ENCODE measurements around the gene PMEPA1.

The PMEPA1 gene

GRCh38 chr20:57708694-57709673 lies 831 bp downstream of the PMEPA1 start:
- Histone ChIP-seq H3K27ac (ENCODE audit: low read length) (peak overlapping the region; percentile 56), H3K4me1 (ENCODE audit: control insufficient read depth in 1 of 2, insufficient read depth in 2 of 2, low read length in 2 of 2) (peaks cover 3 to 13% of the 10 kb centered on the region in 2 donors), H3K27me3 (ENCODE audit: low read depth, low read length) (peaks cover 3% of the 10 kb centered on the region), H3K4me3 (ENCODE audit: low read depth in 1 of 2, low read length in 2 of 2) (peak overlapping the region; percentile 61), H3K36me3 (ENCODE audit: control insufficient read depth in 1 of 2, insufficient read depth in 2 of 2, low read length in 2 of 2) (no peaks in the 10 kb centered on the region), H3K9me3 (ENCODE audit: control insufficient read depth in 1 of 2, low read length in 2 of 2) (no peaks in the 10 kb centered on the region)

DNA sequence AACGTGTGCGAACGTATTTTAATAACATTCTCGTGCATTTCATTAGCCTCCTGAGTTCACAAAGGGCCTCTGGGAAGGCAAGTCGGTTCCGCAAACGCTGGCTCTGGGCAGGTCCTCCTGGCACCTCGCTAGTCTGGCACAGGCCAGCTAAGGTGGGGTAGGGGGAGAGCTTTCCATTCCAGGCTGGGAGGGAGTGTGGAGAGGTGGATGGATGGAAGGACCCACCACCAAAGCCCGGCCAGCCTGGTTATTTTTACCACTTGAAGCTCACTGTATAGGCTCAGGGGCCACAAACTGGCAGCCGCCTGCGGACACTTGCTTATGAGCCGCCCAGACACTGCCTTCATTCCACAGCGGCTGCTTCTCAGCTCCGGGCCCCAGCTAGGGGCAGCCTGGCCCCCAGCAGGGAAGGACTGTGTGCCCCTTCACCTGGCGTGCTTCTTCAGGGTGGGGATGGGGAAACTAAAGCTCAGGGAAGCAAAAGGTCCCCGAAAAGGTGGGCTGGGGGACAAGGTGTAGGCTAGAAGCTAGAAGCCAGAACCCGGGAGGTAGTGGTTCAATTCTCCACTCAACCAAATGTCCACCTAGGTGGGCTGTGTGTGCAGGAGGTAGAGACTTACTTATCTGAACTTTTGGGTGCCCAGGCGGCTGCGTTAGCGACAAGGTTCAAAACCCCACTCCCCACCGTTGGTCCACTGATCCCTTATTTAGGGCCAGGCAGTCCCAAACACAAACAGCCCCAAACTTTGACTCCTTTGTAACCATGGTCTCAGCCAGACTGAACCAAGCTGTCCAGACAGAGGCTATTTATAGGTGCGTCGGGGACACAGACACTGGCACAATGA lies 1.7 kb downstream of the PMEPA1 start:
- Histone ChIP-seq H3K36me3 (ENCODE audit: control insufficient read depth in 1 of 2, insufficient read depth in 2 of 2, low read length in 2 of 2) (no peaks in the 10 kb centered on the region), H3K9me3 (ENCODE audit: control insufficient read depth in 1 of 2, low read length in 2 of 2) (no peaks in the 10 kb centered on the region), H3K4me3 (ENCODE audit: low read depth in 1 of 2, low read length in 2 of 2) (peak overlapping the region; percentile 61), H3K27me3 (ENCODE audit: low read depth, low read length) (peaks cover 3% of the 10 kb centered on the region), H3K4me1 (ENCODE audit: control insufficient read depth in 1 of 2, insufficient read depth in 2 of 2, low read length in 2 of 2) (peaks cover 3 to 13% of the 10 kb centered on the region in 2 donors), H3K27ac (ENCODE audit: low read length) (peak overlapping the region; percentile 56)

GRCh38 chr20:57707320-57707719 lies 2.5 kb downstream of the PMEPA1 start:
- Histone ChIP-seq H3K27me3 (ENCODE audit: low read depth, low read length) (peaks cover 3% of the 10 kb centered on the region), H3K4me1 (ENCODE audit: control insufficient read depth in 1 of 2, insufficient read depth in 2 of 2, low read length in 2 of 2) (peaks cover 3 to 17% of the 10 kb centered on the region in 2 donors), H3K36me3 (ENCODE audit: control insufficient read depth in 1 of 2, insufficient read depth in 2 of 2, low read length in 2 of 2) (no peaks in the 10 kb centered on the region), H3K9me3 (ENCODE audit: control insufficient read depth in 1 of 2, low read length in 2 of 2) (no peaks in the 10 kb centered on the region), H3K4me3 (ENCODE audit: low read depth in 1 of 2, low read length in 2 of 2) (peak overlapping the region; percentile 61), H3K27ac (ENCODE audit: low read length) (peak overlapping the region; percentile 56)

DNA sequence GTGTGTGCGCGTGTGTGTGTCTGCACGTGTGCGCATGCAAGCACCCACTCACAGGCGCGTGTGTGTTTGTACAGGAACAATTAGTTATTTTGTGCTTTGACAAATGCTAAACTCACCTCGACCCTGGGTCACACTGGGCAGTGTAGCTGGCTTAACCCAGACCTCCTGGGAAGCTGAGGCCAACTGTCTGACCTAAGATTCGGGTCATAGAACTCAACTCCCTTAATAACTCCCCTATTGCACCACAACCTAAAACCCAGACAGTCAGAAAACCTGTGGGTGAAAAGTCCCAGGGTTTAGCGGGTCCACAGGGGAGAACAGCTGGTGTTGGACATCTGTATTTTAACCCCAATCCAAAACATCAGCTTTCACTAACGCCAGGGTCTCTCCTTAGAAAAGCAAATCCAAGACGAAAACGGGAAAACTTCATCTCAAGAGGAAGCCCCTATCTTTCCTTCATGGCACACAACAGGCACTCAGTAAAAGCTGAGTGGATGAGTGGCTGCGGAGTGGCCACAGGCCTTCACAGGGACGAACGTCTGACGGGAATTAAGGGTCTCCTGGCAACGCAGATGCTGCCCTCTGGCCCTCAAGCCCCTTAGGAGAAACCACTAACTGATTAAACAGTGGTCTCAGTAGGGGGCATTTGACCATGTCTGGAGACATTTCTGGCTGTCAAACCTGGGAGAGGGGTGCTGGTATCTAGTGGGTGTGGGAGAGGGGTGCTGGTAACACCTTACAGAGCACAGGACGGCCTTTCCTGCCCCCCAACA lies 4.5 kb downstream of the PMEPA1 start:
- H3K9me3 ChIP-seq (ENCODE audit: control insufficient read depth in 1 of 2, low read length in 2 of 2): no peaks in the 10 kb centered on the region
- H3K4me1 ChIP-seq (ENCODE audit: control insufficient read depth in 1 of 2, insufficient read depth in 2 of 2, low read length in 2 of 2): peaks cover 3 to 16% of the 10 kb centered on the region in 2 donors
- H3K27ac ChIP-seq (ENCODE audit: low read length): no peak overlapping the region

GRCh38 chr20:57704245-57704644 lies 5.6 kb downstream of the PMEPA1 start:
- H3K4me3 ChIP-seq (ENCODE audit: low read depth in 1 of 2, low read length in 2 of 2): no peak overlapping the region
- no peak overlapping the region for H3K27ac ChIP-seq (ENCODE audit: low read length)
- peaks cover 3% of the 10 kb centered on the region for H3K27me3 ChIP-seq (ENCODE audit: low read depth, low read length)
- H3K4me1 ChIP-seq (ENCODE audit: control insufficient read depth in 1 of 2, insufficient read depth in 2 of 2, low read length in 2 of 2): peaks cover 3 to 16% of the 10 kb centered on the region in 2 donors
- no peaks in the 10 kb centered on the region for H3K9me3 ChIP-seq (ENCODE audit: control insufficient read depth in 1 of 2, low read length in 2 of 2)
- H3K36me3 ChIP-seq (ENCODE audit: control insufficient read depth in 1 of 2, insufficient read depth in 2 of 2, low read length in 2 of 2): no peaks in the 10 kb centered on the region

More for the DNA sequence above, 4.5 kb downstream of the PMEPA1 start:
- H3K36me3 ChIP-seq (ENCODE audit: control insufficient read depth in 1 of 2, insufficient read depth in 2 of 2, low read length in 2 of 2): no peaks in the 10 kb centered on the region
- H3K27me3 ChIP-seq (ENCODE audit: low read depth, low read length): peaks cover 3% of the 10 kb centered on the region
- H3K4me3 ChIP-seq (ENCODE audit: low read depth in 1 of 2, low read length in 2 of 2): peak overlapping the region in 1 of 2 donors; percentile 21

- Histone ChIP-seq H3K4me1 (ENCODE audit: control insufficient read depth in 1 of 2, insufficient read depth in 2 of 2, low read length in 2 of 2) (peaks cover 0 to 15% of the 10 kb centered on the region in 2 donors), H3K27ac (ENCODE audit: low read length) (no peak overlapping the region), H3K4me3 (ENCODE audit: low read depth in 1 of 2, low read length in 2 of 2) (no peak overlapping the region)
Measured at GRCh38 chr20:57703013-57703412, 6.8 kb downstream of the PMEPA1 start.

GRCh38 chr20:57702521-57702920 lies 7.3 kb downstream of the PMEPA1 start:
- peaks cover 0 to 10% of the 10 kb centered on the region in 2 donors for H3K4me1 ChIP-seq (ENCODE audit: control insufficient read depth in 1 of 2, insufficient read depth in 2 of 2, low read length in 2 of 2)

More at GRCh38 chr20:57703013-57703412, 6.8 kb downstream of the PMEPA1 start:
- no peaks in the 10 kb centered on the region for H3K9me3 ChIP-seq (ENCODE audit: control insufficient read depth in 1 of 2, low read length in 2 of 2)
- H3K27me3 ChIP-seq (ENCODE audit: low read depth, low read length): no peaks in the 10 kb centered on the region
- no peaks in the 10 kb centered on the region for H3K36me3 ChIP-seq (ENCODE audit: control insufficient read depth in 1 of 2, insufficient read depth in 2 of 2, low read length in 2 of 2)

DNA sequence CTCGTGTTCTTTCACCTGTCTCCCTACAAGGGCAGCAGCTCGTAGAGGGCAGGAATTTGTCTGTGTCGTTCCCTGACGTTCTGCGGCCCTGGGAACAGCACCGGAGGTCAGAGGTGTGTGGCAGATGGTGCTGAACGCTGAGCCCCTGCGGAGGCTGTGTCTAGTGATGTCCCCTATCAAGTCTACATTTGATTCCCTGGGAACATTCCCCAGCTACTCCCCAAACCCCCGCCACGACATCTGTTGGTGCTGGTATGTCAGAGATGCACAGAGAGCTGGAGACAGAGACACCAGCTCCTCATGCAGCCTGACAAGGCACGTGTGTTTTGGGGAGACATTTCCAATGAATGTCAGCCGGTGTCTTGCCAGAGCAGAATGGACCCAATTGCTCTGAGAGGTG lies 7.7 kb downstream of the PMEPA1 start:
- Histone ChIP-seq H3K4me1 (ENCODE audit: control insufficient read depth in 1 of 2, insufficient read depth in 2 of 2, low read length in 2 of 2) (peaks cover 0 to 8% of the 10 kb centered on the region in 2 donors), H3K9me3 (ENCODE audit: control insufficient read depth in 1 of 2, low read length in 2 of 2) (no peaks in the 10 kb centered on the region), H3K4me3 (ENCODE audit: low read depth in 1 of 2, low read length in 2 of 2) (no peak overlapping the region), H3K27ac (ENCODE audit: low read length) (peak overlapping the region; percentile 5), H3K27me3 (ENCODE audit: low read depth, low read length) (no peaks in the 10 kb centered on the region), H3K36me3 (ENCODE audit: control insufficient read depth in 1 of 2, insufficient read depth in 2 of 2, low read length in 2 of 2) (no peaks in the 10 kb centered on the region)

More at GRCh38 chr20:57702521-57702920, 7.3 kb downstream of the PMEPA1 start:
- H3K27ac ChIP-seq (ENCODE audit: low read length): no peak overlapping the region
- H3K9me3 ChIP-seq (ENCODE audit: control insufficient read depth in 1 of 2, low read length in 2 of 2): no peaks in the 10 kb centered on the region
- H3K4me3 ChIP-seq (ENCODE audit: low read depth in 1 of 2, low read length in 2 of 2): no peak overlapping the region
- no peaks in the 10 kb centered on the region for H3K36me3 ChIP-seq (ENCODE audit: control insufficient read depth in 1 of 2, insufficient read depth in 2 of 2, low read length in 2 of 2)
- H3K27me3 ChIP-seq (ENCODE audit: low read depth, low read length): no peaks in the 10 kb centered on the region

GRCh38 chr20:57701651-57702050 lies 8.2 kb downstream of the PMEPA1 start:
- H3K4me3 ChIP-seq (ENCODE audit: low read depth in 1 of 2, low read length in 2 of 2): no peak overlapping the region
- no peak overlapping the region for H3K27ac ChIP-seq (ENCODE audit: low read length)
- H3K9me3 ChIP-seq (ENCODE audit: control insufficient read depth in 1 of 2, low read length in 2 of 2): no peaks in the 10 kb centered on the region
- H3K27me3 ChIP-seq (ENCODE audit: low read depth, low read length): no peaks in the 10 kb centered on the region
- no peaks in the 10 kb centered on the region for H3K36me3 ChIP-seq (ENCODE audit: control insufficient read depth in 1 of 2, insufficient read depth in 2 of 2, low read length in 2 of 2)
- H3K4me1 ChIP-seq (ENCODE audit: control insufficient read depth in 1 of 2, insufficient read depth in 2 of 2, low read length in 2 of 2): peaks cover 0 to 8% of the 10 kb centered on the region in 2 donors

GRCh38 chr20:57701090-57701489 lies 8.7 kb downstream of the PMEPA1 start:
- H3K27me3 ChIP-seq (ENCODE audit: low read depth, low read length): no peaks in the 10 kb centered on the region
- H3K4me1 ChIP-seq (ENCODE audit: control insufficient read depth in 1 of 2, insufficient read depth in 2 of 2, low read length in 2 of 2): peaks cover 0 to 8% of the 10 kb centered on the region in 2 donors
- no peaks in the 10 kb centered on the region for H3K36me3 ChIP-seq (ENCODE audit: control insufficient read depth in 1 of 2, insufficient read depth in 2 of 2, low read length in 2 of 2)
- H3K9me3 ChIP-seq (ENCODE audit: control insufficient read depth in 1 of 2, low read length in 2 of 2): no peaks in the 10 kb centered on the region
- H3K27ac ChIP-seq (ENCODE audit: low read length): no peak overlapping the region
- no peak overlapping the region for H3K4me3 ChIP-seq (ENCODE audit: low read depth in 1 of 2, low read length in 2 of 2)
